HepG2 (cell line): Measurements from ENCODE around the gene NEMP2. TPM values are rescaled to one million over a fixed set of nuclear protein-coding genes. Genes with fewer than 3 reads are reported as not detected.
"Not testable (repeated sequence)": the region's sequence is repeated elsewhere in the genome, so short reads cannot be mapped to it uniquely, and the experiment has no call there.

ENCODE experiments used
- ATAC-seq: fragments of 200-7000 bp; cut with Tn5 transposase; 3 replicates; pipeline ENCODE4 v1.9.1; 2020; ENCODE audit warnings: mild to moderate bottlenecking, moderate library complexity
- BruUV-seq: library from RNA; stranded (reverse); fragments of 400-500 nt; replicated peaks from 2 replicates; lab custom pipeline; 2021; lab: Mats Ljungman, UMichigan
- CTCF ChIA-PET: fragments of 300-600 bp; formaldehyde crosslinking; extraction: SDS; loops from one replicate; lab custom pipeline; 2021; ENCODE audit warnings: low total read pairs, inconsistent platforms, low intra/inter-chr PET ratio; lab: Yijun Ruan, JAX
- POLR2A ChIA-PET: fragments of 350-600 bp; sonication (Branson Sonifier 250); formaldehyde crosslinking; loops from one replicate; lab custom pipeline; 2020; ENCODE audit warnings: antibody characterized with exemption, inconsistent platforms; lab: Yijun Ruan, JAX
- DNase-seq: peaks from one replicate; pipeline ENCODE4 v3.0.0-alpha.2; 2015; ENCODE audit warnings: low spot score
- FAIRE-seq: peaks from 3 replicates; lab custom pipeline; 2011; peaks lifted over from hg19 to GRCh38; lab: Jason Lieb, UNC
- H2AFZ ChIP-seq: one replicate; pipeline ENCODE4 v1.6.1; 2011; ENCODE audit warnings: low read length, inconsistent platforms
- H3K27ac ChIP-seq: fragments of 300-600 bp; 3 replicates; pipeline ENCODE4 v1.8.0; 2011; ENCODE audit warnings: mixed run types, mild to moderate bottlenecking, mixed read lengths, low read length, inconsistent platforms; ENCODE audit not compliant: insufficient read depth; ENCODE audit errors: extremely low read length
- H3K27me3 ChIP-seq, 2 experiments: fragments of 200-600 bp in 1 of 2; 2 replicates in 1 of 2; 3 replicates in 1 of 2; pipeline versions ENCODE4 v1.6.0 to v1.8.0; 2011; ENCODE audit warnings: low read length in 2 of 2, mild to moderate bottlenecking in 2 of 2, moderate library complexity in 2 of 2, inconsistent platforms in 1 of 2; ENCODE audit not compliant: insufficient read depth in 2 of 2, control insufficient read depth in 1 of 2
- H3K36me3 ChIP-seq, 2 experiments: fragments of 200-600 bp in 1 of 2; replicated peaks in 1 of 2; 2 replicates in 1 of 2; 3 replicates in 1 of 2; pipeline versions ENCODE4 v1.5.1 to v1.8.0; 2011; ENCODE audit warnings: low read length in 2 of 2, inconsistent platforms in 1 of 2; ENCODE audit not compliant: insufficient read depth in 2 of 2, control insufficient read depth in 1 of 2
- H3K4me1 ChIP-seq: 2 replicates; pipeline ENCODE4 v1.5.1; 2012; ENCODE audit warnings: low read length, inconsistent platforms; ENCODE audit not compliant: insufficient read depth
- H3K4me2 ChIP-seq: 2 replicates; pipeline ENCODE4 v1.6.0; 2011; ENCODE audit warnings: low read depth, low read length, inconsistent platforms
- H3K4me3 ChIP-seq, 3 experiments: fragments of 200-600 bp in 1 of 3; sonication (generic), shearing (Covaris generic) in 1 of 3; replicated peaks in 1 of 3; 2 replicates each; pipeline ENCODE4 v1.5.1; 2011 to 2016; ENCODE audit warnings: low read length in 3 of 3, inconsistent platforms in 2 of 3, low read depth in 2 of 3, mild to moderate bottlenecking in 2 of 3, control low read depth in 1 of 3, mixed read lengths in 1 of 3; ENCODE audit not compliant: insufficient read depth in 1 of 3
- H3K79me2 ChIP-seq: one replicate; pipeline ENCODE4 v1.6.1; 2011; ENCODE audit warnings: low read length, inconsistent platforms; ENCODE audit not compliant: insufficient read depth
- H3K9ac ChIP-seq: 2 replicates; pipeline ENCODE4 v1.6.0; 2011; ENCODE audit warnings: mild to moderate bottlenecking, low read depth, low read length, inconsistent platforms; ENCODE audit not compliant: insufficient read depth
- H3K9me3 ChIP-seq: 2 replicates; pipeline ENCODE4 v1.5.1; 2012; ENCODE audit warnings: mild to moderate bottlenecking, low read length
- H4K20me1 ChIP-seq: 2 replicates; pipeline ENCODE4 v1.6.0; 2011; ENCODE audit warnings: inconsistent platforms, mild to moderate bottlenecking, low read length, moderate library complexity; ENCODE audit not compliant: insufficient read depth
- BCL6 ChIP-seq: IDR thresholded peaks from 2 replicates; pipeline ENCODE4 v1.6.1; 2016; ENCODE audit warnings: missing genetic modification reagents, missing compliant biosample characterization
- NCOA2 ChIP-seq: sonication (generic); formaldehyde crosslinking; IDR thresholded peaks from 2 replicates; pipeline ENCODE4 v1.8.0; 2022; ENCODE audit warnings: inconsistent platforms
- ZNF34 ChIP-seq: sonication (generic); formaldehyde crosslinking; IDR thresholded peaks from 2 replicates; pipeline ENCODE4 v1.4.0; 2020; ENCODE audit warnings: mild to moderate bottlenecking, missing genetic modification reagents, borderline replicate concordance
- ZNF7 ChIP-seq: IDR thresholded peaks from 2 replicates; pipeline ENCODE4 v1.6.1; 2016; ENCODE audit warnings: missing biosample characterization, missing genetic modification reagents
- whole genome bisulfite sequencing: methylation state at CpG from one replicate; pipeline ENCODE4 v1.1.6; 2017; ENCODE audit warnings: low lambda C conversion rate; 5-methylcytosine and 5-hydroxymethylcytosine counted together
- in situ Hi-C: cut with HindIII; loops from 2 replicates; pipeline ENCODE4 v1.10.0; 2017; ENCODE audit warnings: low pct_unique_long_range_greater_than_20kb; ENCODE audit not compliant: extremely low pct_ligation_motif_present
- intact Hi-C: fragments of 100-400 bp; cut with micrococcal nuclease; formaldehyde crosslinking; loops from one replicate; pipeline ENCODE4 v1.10.0; 2022; ENCODE audit not compliant: unreplicated experiment
- polyA plus RNA-seq, 8 experiments: library from polyadenylated mRNA; depleted of rRNA in 3 of 8; stranded (reverse) in 7 of 8; unstranded in 1 of 8; fragments of >200 nt; fragmentation: Illumina TruSeq in 4 of 8; extraction: Trizol in 4 of 8; gene quantifications; 2 replicates each; pipeline versions ENCODE4 v1.2.1 to v1.2.3, GENCODE V29; 2011 to 2016; ENCODE audit warnings: low read depth in 4 of 8, missing spikeins in 1 of 8, mixed read lengths in 1 of 8; ENCODE audit not compliant: insufficient read depth in 1 of 8
- total RNA-seq, 5 experiments: library from RNA; depleted of rRNA; stranded (reverse); fragments of >200 nt; fragmentation: Illumina TruSeq; extraction: Trizol; gene quantifications; 2 replicates each; pipeline ENCODE4 v1.2.3, GENCODE V29; 2016; ENCODE audit warnings: low read depth in 1 of 5
- TF ChIP-seq, protein P1 (sequence below): sonication (generic); formaldehyde crosslinking; IDR thresholded peaks from 2 replicates; pipeline ENCODE4 v1.5.0; 2020; ENCODE audit warnings: mild to moderate bottlenecking, missing genetic modification reagents
- TF ChIP-seq, protein P2 (sequence below): sonication (generic); formaldehyde crosslinking; IDR thresholded peaks from 2 replicates; pipeline ENCODE4 v1.4.0; 2020; ENCODE audit warnings: mild to moderate bottlenecking, low read depth, missing genetic modification reagents
- TF ChIP-seq, protein P3 (sequence below): sonication (generic); formaldehyde crosslinking; IDR thresholded peaks from 2 replicates; pipeline ENCODE4 v1.4.0; 2020; ENCODE audit warnings: missing genetic modification reagents, mild to moderate bottlenecking, borderline replicate concordance

NEMP2 gene
- total and polyA plus RNA-seq, 2 of the 13 experiments (the other 11 are each of a cell fraction or from before 2014, with no cell fraction given): 2.4 to 9.8 TPM

DNA sequence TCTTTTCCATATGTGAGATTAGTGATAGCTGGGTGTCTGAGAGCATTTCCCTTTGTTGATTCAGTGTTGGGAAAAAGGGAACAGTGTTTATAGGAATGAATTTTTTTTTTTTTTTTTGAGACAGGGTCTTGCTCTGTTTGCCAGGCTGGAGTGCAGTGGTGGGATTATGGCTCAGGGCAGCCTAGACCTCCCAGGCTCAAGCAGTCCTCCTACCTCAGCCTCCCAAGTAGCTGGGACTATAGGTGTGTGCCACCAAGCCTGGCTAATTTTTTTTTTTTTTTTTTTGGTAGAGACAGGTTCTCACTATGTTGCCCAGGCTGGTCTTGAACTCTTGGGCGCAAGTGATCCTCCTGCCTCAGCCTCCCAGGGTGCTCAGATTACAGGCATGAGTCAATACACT lies 66.2 kb downstream of the NEMP2 start:
- DNase-seq, H4K20me1 ChIP-seq, H3K4me3 ChIP-seq, H3K79me2 ChIP-seq, H2AFZ ChIP-seq, intact Hi-C loops, FAIRE-seq, CTCF ChIA-PET, H3K9ac ChIP-seq, H3K9me3 ChIP-seq, BruUV-seq, in situ Hi-C loops, H3K36me3 ChIP-seq, ATAC-seq, H3K4me2 ChIP-seq, POLR2A ChIA-PET, H3K27ac ChIP-seq, H3K27me3 ChIP-seq: not testable (repeated sequence)
- peaks cover 26% of the 10 kb centered on the region for H3K4me1 ChIP-seq
- TF ChIP-seq, protein P1, sequence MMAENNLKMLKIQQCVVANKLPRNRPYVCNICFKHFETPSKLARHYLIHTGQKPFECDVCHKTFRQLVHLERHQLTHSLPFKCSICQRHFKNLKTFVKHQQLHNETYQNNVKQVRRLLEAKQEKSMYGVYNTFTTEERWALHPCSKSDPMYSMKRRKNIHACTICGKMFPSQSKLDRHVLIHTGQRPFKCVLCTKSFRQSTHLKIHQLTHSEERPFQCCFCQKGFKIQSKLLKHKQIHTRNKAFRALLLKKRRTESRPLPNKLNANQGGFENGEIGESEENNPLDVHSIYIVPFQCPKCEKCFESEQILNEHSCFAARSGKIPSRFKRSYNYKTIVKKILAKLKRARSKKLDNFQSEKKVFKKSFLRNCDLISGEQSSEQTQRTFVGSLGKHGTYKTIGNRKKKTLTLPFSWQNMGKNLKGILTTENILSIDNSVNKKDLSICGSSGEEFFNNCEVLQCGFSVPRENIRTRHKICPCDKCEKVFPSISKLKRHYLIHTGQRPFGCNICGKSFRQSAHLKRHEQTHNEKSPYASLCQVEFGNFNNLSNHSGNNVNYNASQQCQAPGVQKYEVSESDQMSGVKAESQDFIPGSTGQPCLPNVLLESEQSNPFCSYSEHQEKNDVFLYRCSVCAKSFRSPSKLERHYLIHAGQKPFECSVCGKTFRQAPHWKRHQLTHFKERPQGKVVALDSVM (CRISPR knock-in tag): peak; percentile 22; the same call in 1 of the 2 replicates
- 82% methylated on average over 1 of the region's 1 CpG for WGBS

DNA sequence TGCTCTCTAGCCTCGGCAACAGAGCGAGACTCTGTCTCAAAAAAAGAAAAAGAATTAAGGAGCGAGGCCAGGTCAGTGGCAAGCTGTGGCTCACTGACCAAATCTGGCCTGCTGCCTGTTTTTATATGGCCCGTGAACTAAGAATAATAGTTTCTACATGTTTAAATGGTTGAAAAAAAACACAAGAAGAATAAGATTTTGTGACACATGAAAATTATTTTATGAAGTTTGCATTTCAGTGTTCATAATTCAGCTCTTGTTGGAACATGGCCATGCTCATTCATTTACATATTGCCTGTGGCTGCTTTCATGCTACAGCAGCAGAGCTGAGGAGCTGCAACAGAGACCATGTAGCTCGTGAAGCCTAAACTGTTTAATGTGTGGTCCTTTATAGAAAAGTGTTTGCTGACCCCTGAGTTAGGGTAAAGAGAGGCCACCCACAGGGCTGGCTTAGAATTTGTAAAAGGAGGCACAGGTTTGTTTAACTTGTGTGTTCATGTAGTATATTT lies 66.9 kb downstream of the NEMP2 start:
- ATAC-seq: peak; percentile 20
- ChIA-PET POLR2A (no interaction called here), CTCF (no interaction called here)
- in situ Hi-C loops: no loop called here
- no peaks in the 10 kb centered on the region for H3K79me2 ChIP-seq
- no peaks in the 10 kb centered on the region for H3K36me3 ChIP-seq
- no peaks in the 10 kb centered on the region for H3K27me3 ChIP-seq
- intact Hi-C loops: no loop called here
- H3K4me1 ChIP-seq: peaks cover 26% of the 10 kb centered on the region
- FAIRE-seq: no peak
- no peak overlapping the region for H3K4me3 ChIP-seq
- no peak for DNase-seq
- H4K20me1 ChIP-seq: no peaks in the 10 kb centered on the region
- no peak overlapping the region for H3K4me2 ChIP-seq
- WGBS: 72% methylated on average over 5 of the region's 5 CpGs
- no peak overlapping the region for H2AFZ ChIP-seq
- H3K9ac ChIP-seq: no peak overlapping the region
- BruUV-seq: no TSS peak
- H3K9me3 ChIP-seq: no peaks in the 10 kb centered on the region
- TF ChIP-seq BCL6 (CRISPR knock-in tag) (no peak), NCOA2 (CRISPR knock-in tag) (no peak), ZNF34 (no peak), ZNF7 (CRISPR knock-in tag) (peak; percentile 80)
- TF ChIP-seq, protein P2, sequence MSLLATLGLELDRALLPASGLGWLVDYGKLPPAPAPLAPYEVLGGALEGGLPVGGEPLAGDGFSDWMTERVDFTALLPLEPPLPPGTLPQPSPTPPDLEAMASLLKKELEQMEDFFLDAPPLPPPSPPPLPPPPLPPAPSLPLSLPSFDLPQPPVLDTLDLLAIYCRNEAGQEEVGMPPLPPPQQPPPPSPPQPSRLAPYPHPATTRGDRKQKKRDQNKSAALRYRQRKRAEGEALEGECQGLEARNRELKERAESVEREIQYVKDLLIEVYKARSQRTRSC (CRISPR knock-in tag): no peak
- TF ChIP-seq, protein P3, sequence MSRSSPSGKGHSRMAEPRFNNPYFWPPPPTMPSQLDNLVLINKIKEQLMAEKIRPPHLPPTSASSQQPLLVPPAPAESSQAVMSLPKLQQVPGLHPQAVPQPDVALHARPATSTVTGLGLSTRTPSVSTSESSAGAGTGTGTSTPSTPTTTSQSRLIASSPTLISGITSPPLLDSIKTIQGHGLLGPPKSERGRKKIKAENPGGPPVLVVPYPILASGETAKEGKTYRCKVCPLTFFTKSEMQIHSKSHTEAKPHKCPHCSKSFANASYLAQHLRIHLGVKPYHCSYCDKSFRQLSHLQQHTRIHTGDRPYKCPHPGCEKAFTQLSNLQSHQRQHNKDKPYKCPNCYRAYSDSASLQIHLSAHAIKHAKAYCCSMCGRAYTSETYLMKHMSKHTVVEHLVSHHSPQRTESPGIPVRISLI: no peak
- H3K27ac ChIP-seq: no peak overlapping the region
